Breast epithelium (tissue), 3 donors: Measurements from ENCODE around the gene KRTAP11-1.

Source experiments
- CTCF ChIP-seq, 3 donors: fragments of 450-650 bp; IDR thresholded peaks; one replicate each; pipeline ENCODE4 v1.5.1; 2016 to 2017; ENCODE audit warnings: antibody characterized with exemption in 3 of 3, mild to moderate bottlenecking in 3 of 3, moderate library complexity in 3 of 3
- POLR2A ChIP-seq: fragments of 450-650 bp; IDR thresholded peaks from one replicate; pipeline ENCODE4 v1.6.1; 2016; ENCODE audit warnings: antibody characterized with exemption, mild to moderate bottlenecking, moderate library complexity

GRCh38 chr21:30924146-30924700, 42.8 kb upstream of the KRTAP11-1 start:
- no peak for TF ChIP-seq CTCF (IDR thresholded peaks at IDR 0.05)
- no peak for TF ChIP-seq POLR2A
